Posterior cingulate gyrus (tissue), 11 donors: ENCODE results near the gene RDH13.
A peak's percentile ranks its signal among the peaks of the same experiment; 100 is the strongest.

Source experiments
- DNase-seq, 10 donors: peaks; one replicate each; pipeline versions ENCODE4 v3.0.0 to v3.0.0-alpha.2; 2020 to 2021; ENCODE audit warnings: mixed read lengths in 3 of 10
- intact Hi-C: fragments of 100-400 bp; cut with DNase I; formaldehyde crosslinking; loops from one replicate; pipeline ENCODE4 v1.15.1; 2023

Gene RDH13

DNA sequence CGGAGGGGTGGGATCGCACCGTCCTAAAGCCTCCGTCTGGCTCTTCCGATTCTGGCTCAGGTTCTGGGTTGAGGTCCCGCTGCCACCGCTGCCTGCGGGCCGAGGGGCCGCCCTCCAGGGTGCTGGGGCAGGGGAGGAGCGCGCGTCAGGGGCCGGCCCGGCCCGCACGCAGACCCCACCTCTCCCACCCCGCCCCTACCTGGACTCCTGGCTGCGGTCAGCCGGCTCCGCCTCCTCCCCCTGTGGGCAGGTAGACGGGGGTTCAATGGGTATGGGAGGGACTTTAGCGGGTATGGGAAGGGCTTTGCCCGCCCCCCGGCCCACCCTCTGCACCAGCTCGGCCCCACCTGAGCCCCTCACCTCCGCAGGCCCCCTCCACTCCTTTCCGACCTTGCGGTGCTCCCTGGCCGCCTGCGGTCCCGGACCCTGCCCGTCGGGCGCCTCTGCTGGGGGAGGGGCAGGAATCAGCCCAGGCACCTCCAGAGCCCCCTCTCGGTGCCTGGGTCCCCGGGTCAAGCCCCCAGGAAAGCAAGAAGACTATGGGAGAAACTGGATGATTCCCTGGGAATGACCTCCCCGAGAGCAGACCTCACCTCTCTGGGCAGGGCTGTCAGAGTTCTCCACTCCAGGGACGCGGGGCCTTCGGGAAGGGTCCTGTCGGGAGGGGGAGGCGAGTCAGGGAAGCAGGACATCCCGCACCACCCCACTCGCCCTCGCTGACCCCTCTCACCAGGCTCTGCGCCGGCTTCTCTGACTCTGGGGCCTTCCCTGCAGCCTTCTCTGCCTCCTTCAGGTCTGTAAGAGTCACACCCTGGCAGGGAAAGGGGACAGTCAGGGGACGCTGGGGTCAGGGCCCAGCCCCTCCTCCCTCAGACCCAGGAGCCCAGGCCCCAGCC, 29.7 kb upstream of the RDH13 start:
- peak in 2 of 10 donors; percentile 42 to 48 for DNase-seq

DNA sequence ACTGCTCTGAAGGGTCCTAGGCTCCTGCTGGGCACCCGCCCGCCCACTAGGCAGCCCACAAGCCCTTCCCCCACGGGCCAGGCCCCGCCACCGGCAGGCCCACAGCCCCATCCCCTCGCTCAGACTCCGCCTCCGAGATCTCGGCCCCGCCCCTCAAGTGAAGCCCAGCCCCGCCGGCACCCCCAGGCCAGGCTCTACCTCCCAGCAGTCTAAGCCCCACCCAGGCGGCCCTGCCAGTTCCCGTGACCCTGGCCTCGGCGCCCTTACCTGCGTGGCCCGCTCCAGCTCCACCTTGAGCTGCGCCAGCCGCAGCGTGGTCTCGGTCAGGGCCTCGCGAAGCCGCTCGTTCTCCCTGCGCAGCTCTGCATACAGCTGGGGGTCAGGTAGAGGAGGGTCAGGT, 29.0 kb upstream of the RDH13 start:
- intact Hi-C loops: no loop called here
- DNase-seq: peak in 2 of 10 donors; percentile 57 to 64

More for the DNA sequence above, 29.7 kb upstream of the RDH13 start:
- intact Hi-C loops: no loop called here

- intact Hi-C loops: no loop called here
- peak in 3 of 10 donors; percentile 55 to 76 (median 55) for DNase-seq
Measured at GRCh38 chr19:55091126-55091910, 28.4 kb upstream of the RDH13 start.

- DNase-seq: peak in 2 of 10 donors; percentile 36 to 77
Measured at GRCh38 chr19:55090564-55090963, 27.6 kb upstream of the RDH13 start.

DNA sequence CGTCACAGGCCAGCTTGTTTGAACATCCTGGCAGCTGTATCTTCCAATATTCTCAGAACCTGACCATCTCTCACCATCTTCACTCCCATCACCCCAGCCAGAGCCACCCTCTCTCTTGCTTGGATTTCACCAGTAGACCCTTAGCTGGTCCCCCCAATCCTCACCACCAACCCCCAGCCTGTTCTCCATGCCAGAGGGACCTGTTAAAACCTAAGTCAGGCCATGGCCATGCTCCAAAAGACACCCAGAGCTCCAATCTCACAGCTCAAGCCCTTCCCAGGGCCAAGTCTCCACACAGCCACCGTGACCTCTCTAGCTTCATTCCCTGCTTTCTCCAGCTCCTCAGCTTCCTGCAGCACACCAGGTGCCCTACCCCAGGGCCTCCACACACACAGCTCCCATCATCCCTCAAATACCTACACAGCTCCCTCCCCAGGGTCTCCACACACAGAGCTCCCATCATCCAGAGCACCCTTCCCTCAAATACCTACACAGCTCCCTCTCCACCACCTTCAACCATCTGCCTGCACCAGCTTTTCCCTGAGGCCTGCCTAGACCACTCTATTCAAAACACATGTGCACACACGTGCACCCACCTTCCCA, 26.5 kb upstream of the RDH13 start:
- intact Hi-C loops: no loop called here
- peak in 3 of 10 donors; percentile 20 to 54 (median 49) for DNase-seq

More at GRCh38 chr19:55090564-55090963, 27.6 kb upstream of the RDH13 start:
- intact Hi-C loops: no loop called here

GRCh38 chr19:55088543-55089341, 25.8 kb upstream of the RDH13 start:
- peak in 9 of 10 donors; percentile 56 to 94 (median 82) for DNase-seq

GRCh38 chr19:55088021-55088451, 25.1 kb upstream of the RDH13 start:
- intact Hi-C loops: loop anchor here (1.0 kb wide), 1 partner anchor 28 kb away; no protein-coding TSS in a partner anchor
- DNase-seq: peak in 2 of 10 donors; percentile 53 to 74

More at GRCh38 chr19:55088543-55089341, 25.8 kb upstream of the RDH13 start:
- intact Hi-C loops: loop anchor here (1.0 kb wide), 1 partner anchor 28 kb away; no protein-coding TSS in a partner anchor

GRCh38 chr19:55087542-55087901, 24.6 kb upstream of the RDH13 start:
- intact Hi-C loops: no loop called here
- DNase-seq: peak in 2 of 10 donors; percentile 56 to 70

- peak; percentile 69 to 97 (median 80) for DNase-seq
- intact Hi-C loops: no loop called here
Measured at GRCh38 chr19:55086730-55087541, 24.0 kb upstream of the RDH13 start.

GRCh38 chr19:55085923-55086715, 23.2 kb upstream of the RDH13 start:
- intact Hi-C loops: no loop called here
- DNase-seq: peak in 3 of 10 donors; percentile 64 to 84 (median 80)

DNA sequence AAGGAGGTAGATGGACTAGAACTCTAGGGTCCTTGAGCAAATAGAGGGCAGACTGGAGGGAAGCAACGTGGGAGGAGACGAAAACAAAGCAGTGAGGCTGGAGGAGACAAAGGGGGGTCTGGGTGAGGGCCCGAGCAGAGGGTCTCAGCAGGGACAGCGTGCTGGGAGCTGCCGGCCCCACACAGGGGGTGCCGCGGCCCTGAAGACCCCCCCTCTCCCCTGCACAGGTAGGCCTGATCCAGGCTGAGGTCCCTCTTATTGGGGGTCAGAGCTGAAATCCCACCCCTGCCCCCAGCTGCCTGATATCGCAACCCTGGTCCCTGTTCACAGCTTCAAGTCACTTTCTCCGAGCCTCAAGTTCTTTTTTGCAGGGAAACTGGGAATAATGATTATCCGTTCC, 21.5 kb upstream of the RDH13 start:
- DNase-seq: peak in 2 of 10 donors; percentile 7 to 23
- intact Hi-C loops: no loop called here

DNA sequence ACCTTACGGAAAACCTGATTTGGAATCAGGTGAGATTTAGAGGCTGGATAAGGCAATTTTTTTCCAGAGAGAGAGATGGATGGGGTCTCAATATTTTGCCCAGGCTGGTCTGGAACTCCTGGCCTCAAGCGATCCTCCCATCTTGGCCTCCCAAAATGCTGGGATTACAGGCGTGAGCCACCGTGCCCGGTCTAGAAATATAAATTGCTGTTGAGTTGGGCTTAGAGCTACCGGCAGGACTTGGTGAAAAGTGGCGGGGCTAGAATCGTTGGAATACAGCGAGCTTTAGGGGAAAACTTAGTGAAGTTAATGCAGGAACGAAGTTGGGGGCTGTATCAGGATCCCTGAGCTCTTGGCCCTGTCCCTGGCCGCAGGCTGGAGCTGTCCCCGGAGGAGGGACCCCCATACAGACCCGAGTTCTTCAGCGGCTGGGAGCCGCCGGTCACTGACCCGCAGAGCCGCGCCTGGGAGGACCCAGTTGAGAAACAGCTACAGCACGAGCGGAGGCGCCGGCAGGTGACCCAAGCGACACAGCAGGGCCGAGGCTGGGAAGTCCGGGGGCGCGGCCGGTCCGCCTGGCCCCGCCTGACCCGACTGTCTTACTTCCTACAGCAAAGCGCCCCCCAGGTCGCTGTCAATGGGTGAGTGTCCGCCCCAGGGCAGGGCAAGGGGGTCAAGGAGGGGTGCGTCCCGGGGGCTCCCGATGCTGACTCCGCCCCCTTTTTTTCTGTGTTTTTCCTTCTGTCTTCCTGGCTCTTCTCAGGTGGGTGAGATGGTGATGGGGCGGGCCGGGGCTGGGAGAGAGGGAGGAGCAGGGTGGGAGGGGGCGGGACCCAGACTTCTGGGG, 20.3 kb upstream of the RDH13 start:
- intact Hi-C loops: no loop called here
- peak in 3 of 10 donors; percentile 59 to 61 (median 59) for DNase-seq

- intact Hi-C loops: no loop called here
- DNase-seq: peak in 2 of 10 donors; percentile 57 to 67
Measured at GRCh38 chr19:55082020-55082851, 19.3 kb upstream of the RDH13 start.

DNA sequence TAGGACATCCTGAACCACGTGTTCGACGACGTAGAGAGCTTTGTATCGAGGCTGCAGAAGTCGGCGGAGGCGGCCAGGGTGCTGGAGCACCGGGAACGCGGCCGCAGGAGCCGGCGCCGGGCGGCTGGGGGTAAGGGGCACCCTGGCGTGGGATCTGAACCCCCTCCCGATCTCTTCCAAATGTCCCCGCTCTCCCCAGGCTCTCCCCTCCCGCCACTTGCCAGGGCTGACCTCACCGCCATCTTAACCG, 18.7 kb upstream of the RDH13 start:
- intact Hi-C loops: no loop called here
- DNase-seq: no peak

DNA sequence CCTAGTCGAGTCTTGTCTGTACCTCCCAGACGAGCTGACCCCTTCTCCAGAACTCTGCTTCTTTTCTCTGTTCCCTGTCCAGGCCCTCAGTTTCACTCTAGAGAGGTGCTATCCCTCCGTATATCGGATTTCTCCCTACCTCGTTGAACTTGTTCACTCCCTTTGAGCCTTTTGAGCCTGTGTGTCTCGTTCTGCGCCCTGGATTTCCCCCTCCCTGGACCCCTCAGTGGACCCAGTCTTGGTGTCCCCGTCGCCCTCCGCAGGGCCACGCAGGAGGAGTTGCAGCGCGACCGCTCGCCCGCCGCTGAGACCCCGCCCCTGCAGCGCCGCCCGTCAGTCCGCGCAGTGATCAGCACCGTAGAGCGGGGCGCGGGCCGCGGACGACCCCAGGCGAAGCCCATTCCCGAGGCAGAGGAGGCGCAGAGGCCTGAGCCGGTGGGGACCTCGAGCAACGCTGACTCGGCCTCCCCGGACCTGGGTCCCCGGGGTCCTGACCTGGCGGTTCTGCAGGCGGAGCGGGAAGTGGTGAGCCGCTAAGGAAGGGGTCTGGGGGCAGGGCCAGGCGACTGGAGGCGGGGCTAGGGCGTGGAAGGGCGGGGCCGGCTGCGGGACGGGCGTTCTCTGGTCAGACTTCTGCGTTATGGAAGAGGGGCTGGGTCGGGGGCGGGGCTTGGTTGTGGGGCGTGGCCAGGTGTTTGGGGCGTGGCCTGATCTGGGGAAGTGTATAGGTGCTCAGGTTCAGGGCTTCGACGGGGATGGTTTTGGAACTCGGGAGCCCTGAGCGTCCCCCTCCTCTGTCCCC, 18.2 kb upstream of the RDH13 start:
- intact Hi-C loops: no loop called here

More for the DNA sequence above, 18.2 kb upstream of the RDH13 start:
- peak in 1 of 10 donors; percentile 82 for DNase-seq
